Karpas-422 (cell line): ENCODE data around the gene FAM13A. TPM values are rescaled to one million over a fixed set of nuclear protein-coding genes. Genes with fewer than 3 reads are reported as not detected.

Source experiments
- DNase-seq: peaks from one replicate; pipeline ENCODE4 v3.0.0-alpha.2; 2015
- H2AFZ ChIP-seq: fragments of 200-600 bp; sonication (generic); 2 replicates; pipeline ENCODE4 v1.6.1; 2014; ENCODE audit warnings: antibody characterized with exemption, low read length, mixed read lengths
- H3K27ac ChIP-seq: fragments of 200-600 bp; sonication (generic); 2 replicates; pipeline ENCODE4 v1.5.1; 2014; ENCODE audit warnings: mild to moderate bottlenecking, low read length, moderate library complexity
- H3K27me3 ChIP-seq: fragments of 200-600 bp; sonication (generic); 2 replicates; pipeline ENCODE4 v1.6.1; 2014; ENCODE audit warnings: low read length, mixed read lengths
- H3K36me3 ChIP-seq: fragments of 200-600 bp; sonication (generic); 2 replicates; pipeline ENCODE4 v1.6.1; 2014; ENCODE audit warnings: low read length, mixed read lengths; ENCODE audit not compliant: insufficient read depth
- H3K4me1 ChIP-seq: fragments of 200-600 bp; sonication (generic); 2 replicates; pipeline ENCODE4 v1.6.1; 2014; ENCODE audit warnings: mild to moderate bottlenecking, low read length, mixed read lengths
- H3K4me2 ChIP-seq: fragments of 200-600 bp; sonication (generic); 2 replicates; pipeline ENCODE4 v1.6.1; 2014; ENCODE audit warnings: low read length, low read depth, mild to moderate bottlenecking; ENCODE audit not compliant: poor library complexity, severe bottlenecking
- H3K4me3 ChIP-seq: fragments of 200-600 bp; sonication (generic); 2 replicates; pipeline ENCODE4 v1.5.1; 2014; ENCODE audit warnings: mild to moderate bottlenecking, antibody characterized with exemption, low read length, mixed read lengths
- H3K79me2 ChIP-seq: fragments of 200-600 bp; sonication (generic); 2 replicates; pipeline ENCODE4 v1.6.1; 2014; ENCODE audit warnings: mild to moderate bottlenecking, low read length, mixed read lengths
- H3K9ac ChIP-seq: fragments of 200-600 bp; sonication (generic); 2 replicates; pipeline ENCODE4 v1.6.0; 2014; ENCODE audit warnings: low read length
- H3K9me2 ChIP-seq: fragments of 200-600 bp; sonication (generic), shearing (Covaris generic); replicated peaks from 2 replicates; pipeline ENCODE4 v1.6.0; 2014; ENCODE audit warnings: mild to moderate bottlenecking, low read length, moderate library complexity; ENCODE audit not compliant: insufficient read depth
- H3K9me3 ChIP-seq: fragments of 300-700, 200-600 bp; sonication (generic); 2 replicates; pipeline ENCODE4 v1.6.1; 2014; ENCODE audit warnings: low read length, mixed read lengths
- H4K20me1 ChIP-seq: fragments of 200-600 bp; sonication (generic); 2 replicates; pipeline ENCODE4 v1.6.1; 2014; ENCODE audit warnings: mild to moderate bottlenecking, antibody characterized with exemption, low read length, low read depth; ENCODE audit not compliant: insufficient read depth
- total RNA-seq: library from RNA; depleted of rRNA; stranded (reverse); fragments of >200 nt; shearing (Covaris generic); gene quantifications from 2 replicates; pipeline ENCODE4 v1.2.3, GENCODE V29; 2014; ENCODE audit warnings: low replicate concordance

FAM13A gene
- total RNA-seq, 1 experiment from 2014 or later = 0.30 TPM

GRCh38 chr4:89055157-89056080 lies 1.6 kb downstream of the FAM13A start:
- no peak overlapping the region for H3K27ac ChIP-seq
- no peaks in the 10 kb centered on the region for H3K9me2 ChIP-seq
- no peak overlapping the region for H3K4me2 ChIP-seq
- H4K20me1 ChIP-seq = no peaks in the 10 kb centered on the region
- H2AFZ ChIP-seq = no peak overlapping the region
- H3K9me3 ChIP-seq = no peaks in the 10 kb centered on the region
- no peaks in the 10 kb centered on the region for H3K36me3 ChIP-seq
- no peaks in the 10 kb centered on the region for H3K79me2 ChIP-seq
- DNase-seq = no peak
- no peaks in the 10 kb centered on the region for H3K4me1 ChIP-seq
- no peaks in the 10 kb centered on the region for H3K27me3 ChIP-seq
- H3K9ac ChIP-seq = no peak overlapping the region
- H3K4me3 ChIP-seq = no peak overlapping the region

GRCh38 chr4:89054627-89055026 lies 2.4 kb downstream of the FAM13A start:
- no peaks in the 10 kb centered on the region for H3K9me2 ChIP-seq
- H3K4me2 ChIP-seq = no peak overlapping the region
- H3K79me2 ChIP-seq = no peaks in the 10 kb centered on the region
- no peak for DNase-seq
- H4K20me1 ChIP-seq = no peaks in the 10 kb centered on the region
- no peak overlapping the region for H3K27ac ChIP-seq
- H3K4me1 ChIP-seq = no peaks in the 10 kb centered on the region
- H3K36me3 ChIP-seq = no peaks in the 10 kb centered on the region
- H2AFZ ChIP-seq = no peak overlapping the region
- H3K9me3 ChIP-seq = no peaks in the 10 kb centered on the region
- H3K9ac ChIP-seq = no peak overlapping the region
- H3K4me3 ChIP-seq = no peak overlapping the region
- no peaks in the 10 kb centered on the region for H3K27me3 ChIP-seq

- H3K36me3 ChIP-seq = no peaks in the 10 kb centered on the region
- no peak overlapping the region for H3K4me2 ChIP-seq
- no peak overlapping the region for H3K9ac ChIP-seq
- H3K27ac ChIP-seq = no peak overlapping the region
- no peaks in the 10 kb centered on the region for H3K9me2 ChIP-seq
- no peaks in the 10 kb centered on the region for H4K20me1 ChIP-seq
- H3K4me3 ChIP-seq = no peak overlapping the region
- no peak overlapping the region for H2AFZ ChIP-seq
- H3K4me1 ChIP-seq = no peaks in the 10 kb centered on the region
- no peaks in the 10 kb centered on the region for H3K27me3 ChIP-seq
- H3K79me2 ChIP-seq = no peaks in the 10 kb centered on the region
- no peaks in the 10 kb centered on the region for H3K9me3 ChIP-seq
- DNase-seq = no peak
Observed at GRCh38 chr4:89049853-89050252, 7.1 kb downstream of the FAM13A start.

GRCh38 chr4:89048906-89049601 lies 7.9 kb downstream of the FAM13A start:
- no peak for DNase-seq
- Histone ChIP-seq H3K36me3 (no peaks in the 10 kb centered on the region), H3K27ac (no peak overlapping the region), H3K4me2 (no peak overlapping the region), H3K9ac (no peak overlapping the region), H3K79me2 (no peaks in the 10 kb centered on the region), H3K9me3 (no peaks in the 10 kb centered on the region), H3K4me3 (no peak overlapping the region), H3K27me3 (no peaks in the 10 kb centered on the region), H3K9me2 (no peaks in the 10 kb centered on the region), H2AFZ (no peak overlapping the region), H4K20me1 (no peaks in the 10 kb centered on the region), H3K4me1 (no peaks in the 10 kb centered on the region)

- Histone ChIP-seq H3K9me3 (no peaks in the 10 kb centered on the region), H3K4me2 (no peak overlapping the region), H3K79me2 (no peaks in the 10 kb centered on the region), H3K9ac (no peak overlapping the region), H3K27me3 (no peaks in the 10 kb centered on the region), H3K4me1 (no peaks in the 10 kb centered on the region), H3K36me3 (no peaks in the 10 kb centered on the region), H2AFZ (no peak overlapping the region), H3K4me3 (no peak overlapping the region), H3K27ac (no peak overlapping the region), H3K9me2 (no peaks in the 10 kb centered on the region), H4K20me1 (no peaks in the 10 kb centered on the region)
- no peak for DNase-seq
Observed at GRCh38 chr4:89044147-89044900, 12.7 kb downstream of the FAM13A start.

GRCh38 chr4:89042055-89042454 lies 14.9 kb downstream of the FAM13A start:
- Histone ChIP-seq H3K4me2 (no peak overlapping the region), H3K36me3 (no peaks in the 10 kb centered on the region), H3K9ac (no peak overlapping the region), H3K79me2 (no peaks in the 10 kb centered on the region), H3K4me1 (no peaks in the 10 kb centered on the region), H2AFZ (no peak overlapping the region), H4K20me1 (no peaks in the 10 kb centered on the region), H3K27me3 (no peaks in the 10 kb centered on the region), H3K9me3 (no peaks in the 10 kb centered on the region), H3K27ac (no peak overlapping the region), H3K4me3 (no peak overlapping the region), H3K9me2 (no peaks in the 10 kb centered on the region)
- DNase-seq = no peak

- H3K4me1 ChIP-seq = no peaks in the 10 kb centered on the region
- no peaks in the 10 kb centered on the region for H3K27me3 ChIP-seq
- DNase-seq = no peak
Observed at GRCh38 chr4:89039730-89040338, 17.2 kb downstream of the FAM13A start.

More at GRCh38 chr4:89039730-89040338, 17.2 kb downstream of the FAM13A start:
- Histone ChIP-seq H4K20me1 (no peaks in the 10 kb centered on the region), H3K9me2 (no peaks in the 10 kb centered on the region), H3K9ac (no peak overlapping the region), H3K79me2 (no peaks in the 10 kb centered on the region), H3K36me3 (no peaks in the 10 kb centered on the region), H3K27ac (no peak overlapping the region), H3K9me3 (no peaks in the 10 kb centered on the region), H2AFZ (no peak overlapping the region), H3K4me3 (no peak overlapping the region), H3K4me2 (no peak overlapping the region)
